NCI-H1048 (cell line): Measurements from ENCODE around the gene COX6B2.

Source experiments
- DNase-seq: peaks from one replicate; lab custom pipeline; 2025; lab: John Stamatoyannopoulos, UW

The COX6B2 gene

DNA sequence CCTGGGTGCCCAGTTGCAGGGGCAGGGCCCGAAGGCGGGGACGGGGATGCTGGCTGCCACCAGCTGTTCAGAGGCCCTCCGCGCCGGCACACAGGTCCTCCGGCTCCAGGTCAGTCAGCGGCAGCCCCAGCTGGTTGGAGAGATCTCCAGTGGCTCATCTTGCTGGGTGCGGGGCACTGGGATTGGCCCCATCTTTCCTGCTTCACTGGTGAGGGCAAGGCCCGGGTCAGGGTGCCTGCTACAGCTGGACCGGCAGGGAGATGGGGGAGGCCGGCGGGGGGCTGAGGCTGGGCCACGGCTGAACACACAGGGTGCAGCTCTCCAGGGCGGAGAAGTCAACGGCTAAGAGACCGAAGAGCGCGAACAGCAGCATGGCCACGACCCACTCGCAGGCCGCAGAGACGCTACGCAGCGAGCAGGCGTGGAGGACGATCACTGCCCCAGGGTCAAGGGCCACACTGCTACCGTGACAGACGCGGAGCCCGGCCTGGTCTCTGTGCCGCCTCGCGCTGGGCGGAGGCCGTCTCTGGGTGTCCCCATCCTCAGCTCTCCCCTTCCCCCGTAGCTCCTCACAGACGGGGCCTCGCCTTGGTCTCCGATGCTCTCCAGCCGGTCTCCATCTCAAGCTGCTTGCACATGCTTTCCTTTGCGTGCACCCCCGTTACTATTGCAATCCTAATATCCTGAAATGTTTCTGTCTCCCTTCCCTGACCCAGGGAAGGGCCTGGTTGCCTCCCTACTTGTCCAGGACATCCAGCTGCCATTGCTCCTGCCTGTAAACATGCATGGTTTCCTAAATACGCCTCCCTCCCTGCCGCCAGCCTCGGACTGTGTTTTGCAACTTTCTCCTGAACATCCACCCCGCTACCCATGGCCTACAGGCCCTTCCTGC is 41.7 kb downstream of the COX6B2 start:
- no peak for DNase-seq

DNA sequence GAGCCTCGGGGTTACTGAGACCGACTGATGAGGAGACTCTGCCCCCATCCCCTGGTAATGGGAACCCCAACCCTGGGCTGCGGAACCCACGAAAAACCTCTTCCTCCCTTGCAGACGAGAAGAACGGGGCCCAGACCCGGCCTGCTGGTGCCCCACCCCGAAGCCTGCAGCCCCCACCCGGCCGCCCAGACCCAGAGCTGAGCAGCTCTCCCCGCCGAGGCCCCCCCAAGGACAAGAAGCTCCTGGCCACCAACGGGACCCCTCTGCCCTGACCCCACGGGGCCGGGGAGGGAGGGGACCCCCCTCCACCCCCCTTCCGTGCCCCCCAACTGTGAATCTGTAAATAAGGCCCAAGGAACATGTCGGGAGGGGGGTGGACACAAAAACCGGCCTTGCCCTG is 42.7 kb downstream of the COX6B2 start:
- no peak for DNase-seq

DNA sequence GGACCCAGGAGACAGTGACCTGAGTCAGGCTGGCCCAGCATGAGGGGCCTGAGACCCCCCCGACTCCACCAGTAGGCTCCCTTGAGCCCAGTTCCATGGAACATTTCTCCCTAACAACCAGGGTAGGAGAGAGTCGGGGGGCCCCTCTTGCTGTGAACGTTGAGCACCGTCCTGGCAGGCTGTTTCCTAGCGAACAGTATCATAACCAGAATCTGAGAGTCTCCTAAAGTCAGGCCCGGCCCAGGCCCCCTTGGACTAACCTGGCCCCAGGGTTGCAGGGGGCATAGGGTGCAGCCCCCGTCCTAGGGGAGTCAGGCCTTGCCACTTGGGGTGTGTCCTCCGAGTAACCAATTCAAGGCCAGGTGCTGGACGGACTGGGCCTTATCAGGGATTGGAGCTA is 43.1 kb downstream of the COX6B2 start:
- DNase-seq, result no peak

DNA sequence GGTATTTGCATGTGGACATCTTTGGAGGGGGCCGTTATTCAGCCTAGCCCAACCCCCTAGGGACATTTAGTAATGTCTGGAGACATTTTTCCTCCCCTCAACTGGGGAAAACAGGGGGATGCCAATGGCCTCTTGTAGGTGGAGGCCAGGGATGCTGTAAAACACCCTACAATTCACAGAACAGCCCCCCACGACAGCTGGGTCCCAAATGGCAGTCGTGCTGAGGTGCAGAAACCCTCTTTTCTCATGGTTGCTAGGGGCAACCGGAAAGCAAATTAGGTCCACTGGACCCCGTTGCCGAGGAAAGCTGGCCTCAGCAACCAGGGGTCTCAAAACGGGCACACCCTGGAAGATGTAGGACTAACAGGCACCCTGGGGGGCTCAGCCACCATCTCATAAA is 44.0 kb downstream of the COX6B2 start:
- no peak for DNase-seq

DNA sequence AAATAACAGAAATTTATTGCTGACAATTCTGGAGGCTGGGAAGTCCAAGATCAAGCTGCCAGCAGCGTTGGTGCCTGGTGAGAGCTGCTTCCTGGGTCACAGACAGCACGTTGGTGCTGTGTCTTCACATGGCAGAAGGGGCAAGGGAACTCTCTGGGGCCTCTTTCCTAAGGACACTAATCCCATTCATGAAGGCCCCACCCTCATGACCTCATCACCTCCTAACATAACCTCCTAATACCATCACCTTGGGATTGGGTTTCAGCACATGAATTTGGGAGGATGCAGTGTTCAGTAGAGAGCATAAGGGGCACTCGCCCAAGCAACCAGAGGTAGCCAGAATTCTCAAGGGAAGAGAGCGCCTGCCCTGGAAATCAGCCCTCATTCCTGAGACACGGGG is 45.1 kb downstream of the COX6B2 start:
- no peak for DNase-seq

DNA sequence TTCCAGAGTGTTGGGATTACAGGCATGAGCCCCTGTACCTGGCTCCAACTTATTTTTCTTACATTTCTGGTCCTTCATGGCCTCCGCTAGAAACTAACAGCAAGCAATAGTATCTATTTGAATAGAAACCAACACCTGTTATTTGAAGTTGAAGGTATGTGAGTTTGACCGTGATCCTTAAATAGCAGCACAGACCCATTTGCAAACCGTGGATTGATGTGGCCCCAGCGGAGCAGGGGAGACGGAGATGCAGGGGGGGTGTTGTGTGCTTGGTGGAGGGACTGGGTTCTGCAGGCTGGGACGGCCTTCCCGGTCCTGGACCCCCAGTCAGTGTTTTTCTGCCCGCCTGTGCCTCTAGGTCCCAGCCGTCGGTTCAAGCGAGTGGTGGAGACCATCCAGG is 46.2 kb downstream of the COX6B2 start:
- no peak for DNase-seq

DNA sequence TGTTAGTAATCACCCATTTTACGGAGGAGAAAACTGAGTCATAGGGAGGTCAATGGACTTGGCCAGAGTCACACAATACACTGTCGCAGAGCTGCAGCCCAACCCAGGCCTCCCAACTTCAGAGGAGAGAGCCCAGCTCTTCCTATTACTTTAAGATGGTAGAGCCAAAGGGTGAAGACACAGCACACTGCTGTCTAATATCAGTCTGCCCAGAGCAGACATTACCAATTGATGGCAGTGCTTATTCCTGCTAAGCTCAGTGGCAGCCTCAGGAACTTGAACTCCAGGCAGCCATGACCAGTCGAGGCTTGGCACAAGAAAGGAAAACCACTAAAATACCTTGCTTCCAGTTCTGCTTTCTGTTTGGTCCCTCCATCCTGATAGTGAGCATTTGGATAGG is 47.8 kb downstream of the COX6B2 start:
- DNase-seq, result no peak

DNA sequence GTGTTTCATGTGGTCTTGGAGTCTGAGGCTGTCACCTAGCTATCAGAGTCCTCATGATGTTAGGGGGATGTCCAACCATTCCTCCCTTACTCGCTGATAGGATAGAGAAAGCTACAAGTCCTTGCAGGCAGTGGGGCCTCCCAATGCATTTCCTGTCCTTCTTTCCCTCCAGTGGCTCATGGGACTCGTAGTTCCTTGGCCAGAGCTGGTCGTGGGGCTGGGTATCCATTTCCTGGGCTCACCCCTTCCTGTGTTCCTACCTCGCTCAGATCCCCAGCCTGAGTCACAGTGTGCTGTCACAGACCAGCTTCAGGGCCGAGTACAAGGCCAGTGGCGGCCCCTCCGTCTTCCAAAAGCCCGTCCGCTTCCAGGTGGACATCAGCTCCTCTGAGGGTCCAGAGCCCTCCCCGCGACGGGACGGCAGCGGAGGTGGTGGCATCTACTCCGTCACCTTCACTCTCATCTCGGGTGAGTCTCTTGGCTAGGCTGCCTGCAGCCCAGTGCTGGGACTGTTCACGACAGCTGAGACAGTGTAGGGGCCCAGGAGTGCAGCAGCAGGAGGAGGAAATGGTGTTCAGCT is 48.4 kb downstream of the COX6B2 start:
- no peak for DNase-seq

DNA sequence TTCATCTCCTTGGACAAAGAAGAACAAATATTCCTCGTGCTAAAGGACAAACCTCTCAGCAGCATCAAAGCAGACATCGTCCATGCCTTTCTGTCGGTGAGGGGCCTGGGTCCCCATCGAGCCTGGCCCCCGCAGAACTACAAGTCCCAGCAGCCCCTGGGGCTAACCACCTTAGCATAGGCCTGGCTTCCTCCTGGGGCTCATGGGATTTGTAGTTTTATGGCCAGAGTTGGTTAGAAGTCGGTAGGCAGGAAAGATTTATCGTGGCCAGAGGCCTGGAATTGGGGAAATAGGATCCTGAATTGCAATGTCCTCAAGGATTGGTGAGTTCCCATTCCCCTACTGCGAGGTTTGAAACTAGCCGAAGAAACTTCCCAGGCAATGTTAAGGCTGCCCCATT is 49.0 kb downstream of the COX6B2 start:
- no peak for DNase-seq

DNA sequence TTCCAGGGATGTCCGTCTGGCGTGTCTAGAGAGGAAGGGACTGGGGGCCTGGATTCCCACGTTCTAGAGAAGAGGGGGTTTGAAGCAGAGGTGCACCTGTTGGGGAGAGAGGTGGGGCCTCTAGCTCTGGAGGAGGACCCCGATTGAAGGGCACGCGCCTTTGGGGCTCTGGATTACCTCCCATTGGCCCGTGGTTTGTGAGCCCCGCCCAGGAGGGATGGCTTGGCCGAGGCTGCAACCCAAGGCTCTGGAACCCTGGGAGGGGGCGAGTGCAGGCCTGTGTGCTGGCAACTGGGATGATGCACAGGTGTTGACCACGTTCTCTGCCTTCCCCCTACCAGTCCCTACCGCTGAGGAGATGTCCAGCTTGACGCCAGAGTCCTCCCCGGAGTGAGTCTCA is 49.5 kb downstream of the COX6B2 start:
- DNase-seq, result no peak

DNA sequence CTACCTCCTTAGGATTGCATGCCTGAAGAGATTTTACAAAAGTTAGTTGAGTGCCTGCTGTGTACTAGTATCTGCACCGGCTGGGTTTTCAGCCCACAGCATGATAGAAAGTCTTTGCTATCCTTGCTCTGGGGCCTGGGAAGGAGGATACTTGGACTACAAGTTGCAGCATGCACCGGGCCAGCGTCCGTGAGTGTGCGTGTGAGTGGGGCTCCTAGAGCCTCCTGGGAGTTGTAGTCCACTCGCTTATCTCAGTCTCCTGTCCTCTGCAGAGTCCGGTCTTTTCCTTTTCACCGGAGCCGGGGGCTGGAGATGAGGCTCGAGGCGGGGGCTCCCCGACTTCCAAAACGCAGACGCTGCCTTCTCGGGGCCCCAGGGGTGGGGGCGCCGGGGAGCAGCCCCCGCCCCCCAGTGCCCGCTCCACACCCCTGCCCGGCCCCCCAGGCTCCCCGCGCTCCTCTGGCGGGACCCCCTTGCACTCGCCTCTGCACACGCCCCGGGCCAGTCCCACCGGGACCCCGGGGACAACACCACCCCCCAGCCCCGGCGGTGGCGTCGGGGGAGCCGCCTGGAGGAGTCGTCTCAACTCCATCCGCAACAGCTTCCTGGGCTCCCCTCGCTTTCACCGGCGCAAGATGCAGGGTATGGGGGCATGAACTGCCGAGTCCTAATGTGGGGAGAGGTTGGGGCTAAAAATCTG is 50.1 kb downstream of the COX6B2 start:
- DNase-seq, result no peak

DNA sequence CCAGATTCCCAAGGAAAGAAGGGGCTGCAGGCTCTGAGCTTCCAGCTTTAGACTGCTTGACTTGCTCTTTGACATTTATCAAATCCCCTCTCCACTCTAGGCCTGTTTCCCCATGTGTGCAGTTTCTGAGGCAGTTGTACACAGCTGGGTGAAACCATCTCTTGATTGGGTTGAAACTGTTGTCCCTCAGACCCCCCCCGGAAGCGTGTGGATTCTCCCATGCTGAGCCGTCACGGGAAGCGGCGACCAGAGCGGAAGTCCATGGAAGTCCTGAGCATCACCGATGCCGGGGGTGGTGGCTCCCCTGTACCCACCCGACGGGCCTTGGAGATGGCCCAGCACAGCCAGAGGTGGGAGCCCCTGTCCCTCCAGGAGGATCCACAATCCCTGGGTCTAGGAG is 51.0 kb downstream of the COX6B2 start:
- no peak for DNase-seq

DNA sequence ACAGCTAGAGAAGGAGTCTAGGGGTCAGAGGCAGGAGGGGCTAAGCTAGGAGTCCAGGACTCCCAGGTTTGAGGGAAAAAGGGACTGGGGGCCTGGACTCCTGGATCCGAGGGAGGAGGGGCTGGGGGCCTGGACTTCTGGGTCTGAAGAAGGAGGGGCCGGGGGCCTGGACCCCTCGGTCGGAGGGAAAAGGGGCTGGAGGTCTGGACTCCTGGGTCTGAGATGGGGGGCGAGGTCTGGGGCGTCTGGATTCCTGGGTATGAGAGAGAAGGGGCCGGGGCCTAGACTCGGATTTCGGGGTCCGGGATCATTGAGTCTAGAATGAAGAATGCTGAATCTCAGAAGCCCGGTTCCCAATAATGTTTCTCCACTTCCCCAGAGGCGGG is 52.2 kb downstream of the COX6B2 start:
- no peak for DNase-seq

DNA sequence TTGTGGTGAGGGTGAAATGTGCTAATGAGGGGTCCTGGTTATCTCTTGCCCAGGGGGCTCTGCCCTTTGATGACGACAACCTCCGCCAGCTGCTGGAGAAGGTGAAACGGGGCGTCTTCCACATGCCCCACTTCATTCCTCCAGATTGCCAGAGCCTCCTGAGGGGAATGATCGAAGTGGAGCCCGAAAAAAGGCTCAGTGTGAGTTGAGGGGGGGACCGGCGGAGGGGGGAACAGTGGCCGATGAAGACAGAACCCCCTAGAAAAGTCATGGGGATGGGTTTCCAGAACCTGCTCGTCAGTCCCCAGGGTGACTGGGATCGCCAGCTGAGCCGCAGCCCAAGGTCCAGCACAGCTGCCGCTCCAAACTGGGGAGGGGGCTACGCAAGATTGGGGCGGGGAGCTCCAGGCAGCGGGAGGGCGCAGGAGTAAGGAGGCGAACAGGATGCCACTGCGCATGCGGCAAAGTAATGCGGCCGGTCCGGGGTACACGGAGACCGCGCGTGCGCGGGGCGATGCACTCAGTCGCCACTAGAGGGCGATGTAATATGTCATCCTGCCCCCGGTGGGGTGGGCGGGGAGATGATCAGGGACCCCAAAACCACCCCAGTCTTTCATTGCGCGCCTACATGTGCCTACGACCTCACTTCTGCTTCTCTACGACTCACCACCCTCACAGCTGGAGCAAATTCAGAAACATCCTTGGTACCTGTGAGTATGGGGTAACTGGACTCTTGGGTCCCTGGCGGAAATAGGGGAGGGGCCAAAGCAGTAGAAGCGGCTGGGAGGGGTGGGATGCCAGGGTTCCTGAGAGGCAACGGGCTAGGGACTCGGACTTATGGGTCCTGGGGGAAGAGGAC is 52.8 kb downstream of the COX6B2 start:
- peak; percentile 46 for DNase-seq

DNA sequence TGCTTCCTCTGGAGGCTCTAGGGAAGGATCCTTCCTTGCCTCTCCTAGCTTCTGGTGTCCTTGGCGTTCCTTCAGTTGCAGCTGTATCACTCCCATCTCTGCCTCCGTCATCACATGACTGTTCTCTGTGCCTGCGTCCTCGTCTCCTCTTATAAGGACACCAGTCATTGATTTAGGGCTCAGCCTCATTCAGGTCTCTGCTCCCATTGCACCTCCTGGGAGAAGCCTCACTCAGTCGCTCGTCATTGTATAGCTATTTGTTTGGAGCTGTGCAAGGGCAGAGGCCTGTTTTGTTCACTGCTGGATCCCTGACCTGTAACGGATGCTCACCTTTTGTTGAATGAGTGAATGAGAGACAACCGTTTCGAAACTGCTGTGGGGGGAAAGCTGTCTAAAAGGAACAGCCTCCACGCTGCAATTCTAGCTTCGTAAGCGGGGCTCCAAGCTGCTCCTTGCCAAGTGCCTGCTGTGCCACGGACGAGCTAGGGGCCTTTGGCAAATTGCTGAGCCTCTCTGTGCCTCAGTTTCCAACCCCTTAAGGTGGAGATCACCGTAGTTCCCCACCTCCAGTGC is 53.5 kb downstream of the COX6B2 start:
- no peak for DNase-seq

DNA sequence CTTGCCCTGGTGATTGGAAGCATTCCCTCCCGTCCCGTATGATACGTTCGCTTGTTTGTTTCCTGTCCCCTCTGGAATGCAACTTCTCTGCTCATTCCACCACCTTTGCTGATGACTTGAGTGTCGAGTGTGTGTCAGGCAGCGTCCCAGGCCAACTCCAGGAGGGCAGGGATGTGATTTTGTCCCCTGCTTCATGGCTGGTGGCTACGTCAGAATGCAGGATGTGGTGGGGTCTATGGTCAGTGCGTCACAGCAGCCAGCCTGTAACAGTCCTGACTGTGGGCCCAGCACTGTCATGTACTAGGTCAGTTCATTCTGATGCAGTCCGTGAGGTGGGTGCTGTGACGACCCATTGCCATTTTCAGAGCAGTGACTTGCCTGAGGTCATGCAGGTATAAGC is 54.5 kb downstream of the COX6B2 start:
- DNase-seq, result no peak
